ENCODE measurements around the gene CECR2. TPM values are rescaled to one million over a fixed set of nuclear protein-coding genes. Genes with fewer than 3 reads are reported as not detected.
A peak's percentile ranks its signal among the peaks of the same experiment; 100 is the strongest.
"Not testable (repeated sequence)": the region's sequence is repeated elsewhere in the genome, so short reads cannot be mapped to it uniquely, and the experiment has no call there.

CECR2 gene
- total RNA-seq, 4 donors from 2014 or later: 12.3 to 29.6 (median 20.4) TPM

DNA sequence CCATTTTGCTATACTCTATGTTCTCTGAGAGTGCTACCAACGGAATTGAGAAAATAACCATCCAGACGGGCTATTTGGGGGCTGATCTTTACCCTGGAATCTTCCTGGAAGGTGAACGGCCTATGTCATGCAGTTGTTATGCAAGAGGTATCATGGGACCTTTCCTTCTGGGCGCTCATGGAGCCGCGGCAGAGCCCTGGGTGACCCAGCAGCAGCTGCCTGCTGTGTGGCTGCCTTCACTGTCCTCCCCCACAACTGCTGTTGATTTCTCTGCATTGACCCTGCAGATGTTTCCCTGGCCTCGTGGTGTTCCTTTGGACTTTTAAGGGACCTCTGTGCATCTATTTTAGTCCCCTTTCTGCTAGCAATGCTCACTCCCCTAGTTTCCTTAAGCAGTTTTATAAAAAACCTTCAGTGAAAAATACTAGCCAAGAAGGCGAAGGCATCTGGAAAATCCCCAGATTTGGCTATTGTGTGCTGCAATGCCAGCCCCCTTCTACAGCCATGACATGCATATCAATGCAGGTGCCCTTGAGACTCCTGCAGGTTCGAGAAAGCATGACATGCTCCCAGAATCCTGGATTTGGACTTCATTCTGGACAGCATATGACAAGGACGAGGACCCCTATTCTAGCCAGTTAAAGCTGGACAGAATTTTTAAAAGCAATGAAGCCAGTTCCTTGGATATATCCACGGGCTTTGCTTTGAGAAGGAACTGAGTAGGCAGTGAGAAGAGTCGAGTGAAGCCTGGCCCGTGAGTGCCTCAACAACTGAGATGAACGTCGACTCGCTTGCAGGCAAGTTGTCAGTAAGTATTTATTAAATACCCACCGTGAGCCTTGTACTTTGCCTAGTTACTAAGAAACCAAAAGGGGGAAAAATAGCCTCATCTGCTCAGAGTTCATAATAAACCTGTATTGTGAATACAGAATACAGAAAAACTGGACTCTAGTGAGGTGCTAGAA lies 193.9 kb downstream of the CECR2 start, which contains the start of gene SLC25A18:
Gene SLC25A18 (plus strand): TSS at position 593 of the 965 bp plus-strand sequence. CDS start 16,447 bp downstream, outside the sequence.
- peak; percentile 88 to 91 for DNase-seq
- Histone ChIP-seq H3K4me1 (peaks cover 30 to 47% of the 10 kb centered on the region in 2 donors), H3K36me3 (no peaks in the 10 kb centered on the region), H3K9me3 (no peaks in the 10 kb centered on the region), H3K27ac (peak within 1 kb of the TSS; percentile 87 to 98 (median 96)), H3K4me3 (peak within 1 kb of the TSS; percentile 43 to 55 (median 52)), H3K27me3 (no peaks in the 10 kb centered on the region)
- in situ Hi-C loops (cut with MboI; ENCODE audit: low sequenced_read_pairs in 4 of 4) (no loop called here), intact Hi-C loops (cut with DNase I; ENCODE audit: low total_unique reads) (loop anchor here (2.0 to 5.0 kb wide), 3 partner anchors 76 to 191 kb away; partner anchors contain the start of gene BCL2L13)
- TF ChIP-seq POLR2A (IDR thresholded peaks at IDR 0.05): peak; percentile 62 to 65
- peak in 3 of 5 experiments; percentile 12 to 40 (median 26) for TF ChIP-seq CTCF (IDR thresholded peaks at IDR 0.05 in 4 of 5, conservative IDR thresholded peaks at IDR 0.05 in 1 of 5)
- ATAC-seq: peak; percentile 82 to 89

- Histone ChIP-seq H3K4me3 (peak overlapping the region; percentile 43 to 55 (median 52)), H3K9me3 (no peaks in the 10 kb centered on the region), H3K27me3 (no peaks in the 10 kb centered on the region), H3K36me3 (no peaks in the 10 kb centered on the region), H3K4me1 (peaks cover 30 to 47% of the 10 kb centered on the region in 2 donors), H3K27ac (peak overlapping the region; percentile 87 to 98 (median 96))
- DNase-seq (peak; percentile 68 to 80), ATAC-seq (peak; percentile 47 to 58)
- intact Hi-C loops (cut with DNase I; ENCODE audit: low total_unique reads) (loop anchor here (2.0 to 5.0 kb wide), 3 partner anchors 75 to 192 kb away; partner anchors contain the start of gene BCL2L13), in situ Hi-C loops (cut with MboI; ENCODE audit: low sequenced_read_pairs in 4 of 4) (no loop called here)
- TF ChIP-seq POLR2A (IDR thresholded peaks at IDR 0.05): peak; percentile 71 to 75
- TF ChIP-seq CTCF (IDR thresholded peaks at IDR 0.05 in 4 of 5, conservative IDR thresholded peaks at IDR 0.05 in 1 of 5): no peak
Measured at GRCh38 chr22:17563936-17564391, 194.7 kb downstream of the CECR2 start.

DNA sequence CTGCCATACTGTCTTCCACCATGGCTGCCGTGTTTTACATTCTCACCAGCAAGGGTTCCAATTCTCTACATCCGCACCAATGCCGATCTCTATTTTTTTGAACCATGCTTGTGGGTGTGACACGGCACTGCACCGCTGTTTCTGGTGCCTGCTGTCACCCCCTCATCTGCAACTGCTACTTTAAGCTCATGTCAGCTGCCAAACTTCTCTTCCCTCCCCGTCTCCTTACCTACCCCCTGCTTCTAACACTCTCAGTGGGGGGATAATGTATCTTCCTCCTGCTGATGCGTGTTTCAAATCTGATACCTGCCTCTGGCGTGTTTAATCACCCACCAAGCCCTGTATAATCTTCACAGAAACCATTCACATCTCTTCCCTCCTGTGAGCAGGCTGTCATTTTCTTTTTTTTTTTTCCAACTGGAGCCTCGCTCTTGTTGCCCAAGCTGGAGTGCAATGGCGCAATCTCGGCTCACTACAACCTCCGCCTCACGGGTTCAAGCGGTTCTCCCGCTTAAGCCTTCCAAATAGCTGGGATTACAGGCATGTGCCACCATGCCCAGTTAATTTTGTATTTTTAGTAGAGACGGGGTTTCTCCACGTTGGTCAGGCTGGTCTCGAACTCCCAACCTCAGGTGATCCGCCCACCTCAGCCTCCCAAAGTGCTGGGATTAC lies 196.9 kb downstream of the CECR2 start:
- H3K4me3 ChIP-seq; DNase-seq; ATAC-seq; H3K27me3 ChIP-seq; intact Hi-C loops (cut with DNase I; ENCODE audit: low total_unique reads); H3K36me3 ChIP-seq; in situ Hi-C loops (cut with MboI; ENCODE audit: low sequenced_read_pairs in 4 of 4); H3K9me3 ChIP-seq: not testable (repeated sequence)
- Histone ChIP-seq H3K4me1 (peaks cover 47 to 60% of the 10 kb centered on the region in 2 donors), H3K27ac (peak overlapping the region; percentile 87 to 98 (median 96))

- H3K9me3 ChIP-seq: no peaks in the 10 kb centered on the region
- no peaks in the 10 kb centered on the region for H3K36me3 ChIP-seq
- intact Hi-C loops (cut with DNase I; ENCODE audit: low total_unique reads): no loop called here
- in situ Hi-C loops (cut with MboI; ENCODE audit: low sequenced_read_pairs in 4 of 4): no loop called here
- H3K4me1 ChIP-seq: peaks cover 53 to 66% of the 10 kb centered on the region in 2 donors
- H3K4me3 ChIP-seq: no peak overlapping the region
- no peaks in the 10 kb centered on the region for H3K27me3 ChIP-seq
- TF ChIP-seq POLR2A (IDR thresholded peaks at IDR 0.05) (no peak), CTCF (IDR thresholded peaks at IDR 0.05 in 4 of 5, conservative IDR thresholded peaks at IDR 0.05 in 1 of 5) (no peak)
- H3K27ac ChIP-seq: peak overlapping the region; percentile 87 to 98 (median 96)
- ATAC-seq: no peak
- DNase-seq: no peak
Measured at GRCh38 chr22:17566776-17567175, 197.5 kb downstream of the CECR2 start.

Measured in gastrocnemius medialis (tissue), 4 donors.